ENCODE measurements around the gene DTX4. TPM values are rescaled to one million over a fixed set of nuclear protein-coding genes. Genes with fewer than 3 reads are reported as not detected.

The DTX4 gene
- total RNA-seq, 1 donor from 2014 or later, result 16.1 TPM

DNA sequence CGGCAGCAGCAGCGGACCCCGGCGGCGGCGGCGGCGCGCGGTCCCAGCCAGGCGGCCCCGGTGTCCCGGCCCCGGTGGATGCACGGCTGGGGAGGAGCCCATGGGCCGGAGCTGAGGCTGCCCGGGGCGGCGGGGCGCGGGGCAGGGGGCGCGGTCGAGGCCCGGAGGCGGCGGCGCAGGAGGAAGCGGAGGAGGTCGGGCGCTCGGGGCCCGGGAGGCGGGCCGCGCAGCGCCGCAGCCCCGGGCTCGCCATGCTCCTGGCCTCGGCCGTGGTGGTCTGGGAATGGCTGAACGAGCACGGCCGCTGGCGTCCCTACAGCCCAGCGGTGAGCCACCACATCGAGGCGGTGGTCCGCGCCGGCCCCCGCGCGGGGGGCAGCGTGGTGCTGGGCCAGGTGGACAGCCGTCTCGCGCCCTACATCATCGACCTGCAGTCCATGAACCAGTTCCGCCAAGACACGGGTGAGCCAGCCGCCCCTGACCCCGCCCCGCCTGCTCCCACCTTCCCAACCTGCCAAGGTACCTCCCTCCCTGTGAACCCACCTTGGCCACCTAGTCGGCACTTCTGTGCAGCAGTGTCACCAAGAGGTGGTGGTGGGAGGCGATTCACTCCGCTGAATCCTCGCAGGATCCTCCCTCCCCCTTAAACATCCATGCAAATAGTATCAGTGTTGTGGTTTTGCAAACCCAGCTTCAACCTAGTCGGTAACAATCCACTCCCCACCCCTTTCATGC lies 580 bp downstream of the DTX4 start:
- no peaks in the 10 kb centered on the region for H3K9me3 Mint-ChIP-seq (ENCODE audit: unreplicated experiment)
- H2AFZ ChIP-seq (ENCODE audit: low read depth, low read length), result peak overlapping the region; percentile 90
- DNase-seq (ENCODE audit: low read depth), result no peak

DNA sequence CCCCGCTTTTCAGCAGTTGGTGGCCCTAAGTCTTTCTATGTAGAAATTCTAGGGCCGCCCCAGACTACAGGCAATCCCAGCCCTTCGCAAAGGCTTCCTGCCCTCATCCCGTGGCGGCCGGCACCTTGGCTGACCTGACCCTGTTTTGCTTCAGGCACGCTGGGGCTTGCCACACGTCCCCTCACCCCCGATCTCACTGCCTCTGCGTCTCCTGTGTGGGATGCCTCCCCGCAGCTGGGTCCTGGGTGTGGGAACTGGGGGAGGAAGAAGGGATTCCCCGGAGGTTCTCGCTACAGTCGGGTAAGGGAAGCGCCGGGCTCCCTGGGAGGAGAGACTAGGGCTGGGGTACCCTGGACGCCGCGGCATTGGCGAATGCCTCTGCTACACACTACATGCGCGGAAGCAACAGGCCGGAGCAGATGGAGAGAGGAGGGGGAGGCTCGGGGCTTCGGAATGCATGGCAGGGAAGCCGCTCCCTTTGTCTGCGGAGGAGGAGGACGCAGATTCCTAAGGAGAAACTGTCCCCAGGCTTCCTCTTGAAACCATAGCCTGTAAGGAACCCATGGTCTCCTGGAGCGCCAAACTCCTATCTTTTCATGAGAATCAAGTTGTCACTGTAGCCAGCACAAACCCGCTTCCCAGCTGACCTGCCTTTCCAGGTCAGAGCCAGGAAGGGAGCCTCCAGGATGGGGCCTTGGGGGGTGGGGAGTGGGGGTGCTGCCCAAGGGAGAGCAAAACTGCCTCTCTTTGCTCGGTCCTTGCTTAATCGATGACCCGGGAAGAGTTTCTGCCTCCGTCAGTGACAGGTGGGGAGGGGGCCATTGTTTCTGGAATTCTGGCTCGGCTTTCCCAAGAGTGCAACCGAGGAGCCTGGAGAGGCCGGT lies 1.4 kb downstream of the DTX4 start:
- FAIRE-seq, result no peak
- Mint-ChIP-seq H3K9me3 (ENCODE audit: unreplicated experiment) (no peaks in the 10 kb centered on the region), H3K4me3 (ENCODE audit: unreplicated experiment) (peak overlapping the region; percentile 94), H3K36me3 (ENCODE audit: low read depth, unreplicated experiment) (peaks cover 2% of the 10 kb centered on the region), H3K27me3 (ENCODE audit: low read depth, unreplicated experiment) (no peaks in the 10 kb centered on the region), H3K4me1 (ENCODE audit: low read depth, unreplicated experiment) (peaks cover 21% of the 10 kb centered on the region), H3K27ac (ENCODE audit: unreplicated experiment) (peak overlapping the region; percentile 86)
- Histone ChIP-seq H3K27ac (ENCODE audit: low read depth, low read length) (no peak overlapping the region), H2AFZ (ENCODE audit: low read depth, low read length) (peak overlapping the region; percentile 64), H3K4me2 (ENCODE audit: low read length) (peak overlapping the region; percentile 100), H3K9ac (ENCODE audit: low read length) (peak overlapping the region; percentile 28), H3K4me1 (ENCODE audit: insufficient read depth, low read length) (peaks cover 11% of the 10 kb centered on the region), H3K9me3 (ENCODE audit: insufficient read depth, low read depth, low read length) (no peaks in the 10 kb centered on the region), H3K79me2 (ENCODE audit: insufficient read depth, low read length) (no peaks in the 10 kb centered on the region), H3K4me3 (ENCODE audit: insufficient read depth, low read depth, low read length) (peak overlapping the region; percentile 41), H3K36me3 (ENCODE audit: insufficient read depth, low read length) (no peaks in the 10 kb centered on the region), H4K20me1 (ENCODE audit: insufficient read depth, low read length) (no peaks in the 10 kb centered on the region), H3K27me3 (ENCODE audit: insufficient read depth, low read length) (peaks cover 45% of the 10 kb centered on the region)
- peak; percentile 12 for DNase-seq (ENCODE audit: low read depth)
- TF ChIP-seq, protein P1, sequence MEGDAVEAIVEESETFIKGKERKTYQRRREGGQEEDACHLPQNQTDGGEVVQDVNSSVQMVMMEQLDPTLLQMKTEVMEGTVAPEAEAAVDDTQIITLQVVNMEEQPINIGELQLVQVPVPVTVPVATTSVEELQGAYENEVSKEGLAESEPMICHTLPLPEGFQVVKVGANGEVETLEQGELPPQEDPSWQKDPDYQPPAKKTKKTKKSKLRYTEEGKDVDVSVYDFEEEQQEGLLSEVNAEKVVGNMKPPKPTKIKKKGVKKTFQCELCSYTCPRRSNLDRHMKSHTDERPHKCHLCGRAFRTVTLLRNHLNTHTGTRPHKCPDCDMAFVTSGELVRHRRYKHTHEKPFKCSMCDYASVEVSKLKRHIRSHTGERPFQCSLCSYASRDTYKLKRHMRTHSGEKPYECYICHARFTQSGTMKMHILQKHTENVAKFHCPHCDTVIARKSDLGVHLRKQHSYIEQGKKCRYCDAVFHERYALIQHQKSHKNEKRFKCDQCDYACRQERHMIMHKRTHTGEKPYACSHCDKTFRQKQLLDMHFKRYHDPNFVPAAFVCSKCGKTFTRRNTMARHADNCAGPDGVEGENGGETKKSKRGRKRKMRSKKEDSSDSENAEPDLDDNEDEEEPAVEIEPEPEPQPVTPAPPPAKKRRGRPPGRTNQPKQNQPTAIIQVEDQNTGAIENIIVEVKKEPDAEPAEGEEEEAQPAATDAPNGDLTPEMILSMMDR (IDR thresholded peaks at IDR 0.05; ENCODE audit: insufficient read depth, low read depth, low read length), result no peak
- TF ChIP-seq EZH2 (IDR thresholded peaks at IDR 0.05; ENCODE audit: insufficient read depth, low read length), result no peak

More for the DNA sequence above, 580 bp downstream of the DTX4 start:
- Mint-ChIP-seq H3K36me3 (ENCODE audit: low read depth, unreplicated experiment) (peaks cover 2% of the 10 kb centered on the region), H3K4me3 (ENCODE audit: unreplicated experiment) (peak overlapping the region; percentile 94), H3K4me1 (ENCODE audit: low read depth, unreplicated experiment) (peaks cover 21% of the 10 kb centered on the region), H3K27me3 (ENCODE audit: low read depth, unreplicated experiment) (no peaks in the 10 kb centered on the region), H3K27ac (ENCODE audit: unreplicated experiment) (peak overlapping the region; percentile 86)
- Histone ChIP-seq H4K20me1 (ENCODE audit: insufficient read depth, low read length) (no peaks in the 10 kb centered on the region), H3K9ac (ENCODE audit: low read length) (peak overlapping the region; percentile 28), H3K9me3 (ENCODE audit: insufficient read depth, low read depth, low read length) (no peaks in the 10 kb centered on the region), H3K4me1 (ENCODE audit: insufficient read depth, low read length) (peaks cover 11% of the 10 kb centered on the region), H3K4me3 (ENCODE audit: insufficient read depth, low read depth, low read length) (peak overlapping the region; percentile 64), H3K27me3 (ENCODE audit: insufficient read depth, low read length) (peaks cover 47% of the 10 kb centered on the region), H3K36me3 (ENCODE audit: insufficient read depth, low read length) (no peaks in the 10 kb centered on the region), H3K4me2 (ENCODE audit: low read length) (peak overlapping the region; percentile 100), H3K27ac (ENCODE audit: low read depth, low read length) (no peak overlapping the region), H3K79me2 (ENCODE audit: insufficient read depth, low read length) (no peaks in the 10 kb centered on the region)
- no peak for FAIRE-seq
- peak; percentile 81 for TF ChIP-seq EZH2 (IDR thresholded peaks at IDR 0.05; ENCODE audit: insufficient read depth, low read length)
- TF ChIP-seq, protein P1 (IDR thresholded peaks at IDR 0.05; ENCODE audit: insufficient read depth, low read depth, low read length), result no peak

Data from astrocyte (in vitro differentiated cells and primary cell).